Panc1 (cell line): ENCODE measurements around the gene DEPDC4. TPM values are rescaled to one million over a fixed set of nuclear protein-coding genes. Genes with fewer than 3 reads are reported as not detected.
A peak's percentile ranks its signal among the peaks of the same experiment; 100 is the strongest.
"Not testable (repeated sequence)": the region's sequence is repeated elsewhere in the genome, so short reads cannot be mapped to it uniquely, and the experiment has no call there.

Experiments
- ATAC-seq: fragments of 200-7000 bp; cut with Tn5 transposase; 2 replicates; pipeline ENCODE4 v1.9.1; 2020; ENCODE audit warnings: mild to moderate bottlenecking, moderate library complexity
- BruUV-seq: library from RNA; stranded (reverse); fragments of 400-500 nt; replicated peaks from 2 replicates; lab custom pipeline; 2021; lab: Mats Ljungman, UMichigan
- CTCF ChIA-PET: fragments of 300-600 bp; sonication (Branson Sonifier 250); formaldehyde crosslinking; loops from one replicate; lab custom pipeline; 2022; ENCODE audit warnings: antibody characterized with exemption; lab: Charles Lee
- POLR2A ChIA-PET: fragments of 300-600 bp; sonication (Branson Sonifier 250); formaldehyde crosslinking; loops from one replicate; lab custom pipeline; 2022; ENCODE audit warnings: antibody characterized with exemption; lab: Charles Lee
- DNase-seq: peaks from one replicate; pipeline ENCODE4 v3.0.0-alpha.2; 2010; ENCODE audit warnings: low read depth, low spot score
- H3K27ac ChIP-seq: 2 replicates; pipeline ENCODE4 v1.5.1; 2011; ENCODE audit warnings: mild to moderate bottlenecking, low read length, inconsistent platforms
- H3K27me3 ChIP-seq: fragments of 200-500 bp; sonication (Bioruptor generic); 2 replicates; pipeline ENCODE4 v1.6.0; 2014; ENCODE audit warnings: low read length, inconsistent platforms; ENCODE audit not compliant: control insufficient read depth, insufficient read depth
- H3K36me3 ChIP-seq: fragments of 200-500 bp; sonication (Bioruptor generic); 2 replicates; pipeline ENCODE4 v1.5.1; 2014; ENCODE audit warnings: inconsistent platforms, mild to moderate bottlenecking, low read length, moderate library complexity; ENCODE audit not compliant: control insufficient read depth, insufficient read depth
- H3K4me1 ChIP-seq: 2 replicates; pipeline ENCODE4 v1.5.1; 2011; ENCODE audit warnings: inconsistent platforms, mild to moderate bottlenecking, low read length, moderate library complexity; ENCODE audit not compliant: control insufficient read depth, insufficient read depth
- H3K4me3 ChIP-seq, 2 experiments: 2 replicates each; pipeline ENCODE4 v1.5.1; 2011 to 2012; ENCODE audit warnings: low read depth in 2 of 2, low read length in 2 of 2, mild to moderate bottlenecking in 2 of 2, inconsistent platforms in 1 of 2, moderate library complexity in 1 of 2
- H3K9me3 ChIP-seq: fragments of 200-500 bp; sonication (Bioruptor generic); 2 replicates; pipeline ENCODE4 v1.5.1; 2014; ENCODE audit warnings: low read depth, mild to moderate bottlenecking, inconsistent platforms, low read length, moderate library complexity; ENCODE audit not compliant: control insufficient read depth, insufficient read depth
- CTCF ChIP-seq: fragments of 450-650 bp; IDR thresholded peaks from 2 replicates; pipeline ENCODE4 v1.5.1; 2017; ENCODE audit warnings: mild to moderate bottlenecking
- POLR2AphosphoS5 ChIP-seq: IDR thresholded peaks from 2 replicates; pipeline ENCODE4 v1.6.1; 2012; ENCODE audit warnings: mild to moderate bottlenecking, low read depth, low read length, moderate library complexity
- REST ChIP-seq, 2 experiments: IDR thresholded peaks; 2 replicates each; pipeline ENCODE4 v1.6.1; 2011 to 2012; ENCODE audit warnings: low read depth in 2 of 2, control low read depth in 1 of 2, low read length in 1 of 2, mild to moderate bottlenecking in 1 of 2, moderate library complexity in 1 of 2; ENCODE audit not compliant: insufficient read depth in 1 of 2
- SIN3A ChIP-seq: IDR thresholded peaks from 2 replicates; pipeline ENCODE4 v1.6.1; 2012; ENCODE audit warnings: low read depth, mild to moderate bottlenecking, low read length, moderate library complexity, borderline replicate concordance; ENCODE audit not compliant: insufficient read depth
- TCF7L2 ChIP-seq: IDR thresholded peaks from 2 replicates; pipeline ENCODE4 v1.6.1; 2011; ENCODE audit warnings: mild to moderate bottlenecking, low read depth, low read length, inconsistent platforms
- in situ Hi-C: cut with HindIII; loops from 2 replicates; pipeline ENCODE4 v1.10.0; 2016; ENCODE audit warnings: low sequenced_read_pairs, low pct_unique_long_range_greater_than_20kb
- intact Hi-C: fragments of 100-400 bp; cut with micrococcal nuclease; formaldehyde crosslinking; loops from one replicate; pipeline ENCODE4 v1.10.0; 2022; ENCODE audit not compliant: unreplicated experiment
- total RNA-seq: library from RNA; stranded (reverse); gene quantifications from one replicate; pipeline ENCODE4 v1.2.1, GENCODE V29; 2021; ENCODE audit not compliant: unreplicated experiment

The DEPDC4 gene
- total RNA-seq, 1 experiment from 2014 or later = 2.6 TPM

DNA sequence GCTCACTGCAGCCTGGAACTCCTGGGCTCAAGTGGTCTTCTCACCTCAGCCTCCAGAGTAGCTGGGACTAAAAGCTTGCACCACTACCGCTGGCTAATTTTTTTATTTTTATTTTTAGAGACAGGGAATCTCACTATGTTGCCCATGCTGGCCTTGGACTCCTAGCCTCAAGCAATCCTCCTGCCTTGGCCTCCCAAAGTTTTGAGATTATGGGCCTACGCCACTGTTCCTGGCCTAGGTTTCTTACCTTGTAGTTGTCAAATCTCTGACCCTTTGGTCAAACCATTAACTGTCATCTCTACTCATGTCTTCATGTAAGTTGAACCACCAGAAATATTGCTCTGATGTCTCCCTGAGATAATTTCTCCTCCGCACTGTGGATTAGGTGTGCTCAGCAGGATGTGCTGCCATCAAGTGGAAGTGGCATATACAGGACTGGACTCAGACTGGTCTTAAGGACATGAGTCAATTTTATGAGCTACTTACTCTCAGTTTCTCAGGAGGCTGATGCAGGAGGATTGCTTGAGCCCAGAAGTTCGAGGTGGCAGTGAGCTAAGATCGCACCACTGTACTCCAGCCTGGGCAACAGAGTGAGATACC, 37.7 kb downstream of the DEPDC4 start:
- no TSS peak for BruUV-seq
- Histone ChIP-seq H3K9me3 (no peaks in the 10 kb centered on the region), H3K4me1 (peaks cover 4% of the 10 kb centered on the region), H3K27ac (no peak overlapping the region), H3K27me3 (no peaks in the 10 kb centered on the region), H3K4me3 (no peak overlapping the region), H3K36me3 (no peaks in the 10 kb centered on the region)
- ATAC-seq = peak; percentile 84
- TF ChIP-seq CTCF (peak; percentile 59), POLR2AphosphoS5 (no peak), SIN3A (no peak), TCF7L2 (no peak)
- ChIA-PET POLR2A (interaction anchor here (0.6 to 1.2 kb wide), 3 partner anchors 38 to 93 kb away, joined by 11 to 19 read pairs (median 13); partner anchors contain the start of genes DEPDC4 and SCYL2), CTCF (interaction anchor here (0.6 kb wide), 2 partner anchors 57 to 299 kb away, joined by 5 to 11 read pairs; no protein-coding TSS in a partner anchor)
- in situ Hi-C loops = no loop called here
- intact Hi-C loops = no loop called here
- DNase-seq = peak; percentile 7

DNA sequence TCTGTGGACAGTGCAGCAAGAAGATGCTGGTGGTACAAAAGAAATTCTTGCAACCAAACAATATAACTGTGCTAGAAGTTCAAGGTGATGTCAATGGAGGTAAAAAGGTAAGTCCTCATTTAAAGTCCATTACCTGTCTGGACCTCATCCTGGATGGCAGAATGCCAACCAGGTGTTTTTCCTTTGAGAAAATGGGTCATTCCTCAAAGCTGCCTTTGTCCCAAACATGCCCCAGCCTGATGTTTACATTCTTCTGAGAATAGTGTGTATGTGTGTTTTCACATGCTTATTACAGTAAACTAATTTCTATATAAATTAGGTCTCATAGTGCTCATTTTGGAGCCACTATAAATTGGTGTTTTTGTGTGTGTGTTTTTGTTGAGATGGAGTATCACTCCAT, 41.4 kb downstream of the DEPDC4 start:
- BruUV-seq = no TSS peak
- no peaks in the 10 kb centered on the region for H3K27me3 ChIP-seq
- no peaks in the 10 kb centered on the region for H3K9me3 ChIP-seq
- intact Hi-C loops = no loop called here
- H3K4me1 ChIP-seq = no peaks in the 10 kb centered on the region
- TF ChIP-seq POLR2AphosphoS5 (no peak), CTCF (no peak), REST (IDR thresholded peaks at IDR 0.05; ENCODE audit: insufficient read depth in 1 of 2, low read depth in 2 of 2, low read length in 1 of 2) (no peak), TCF7L2 (no peak), SIN3A (no peak)
- H3K4me3 ChIP-seq = no peak overlapping the region
- ATAC-seq (no peak), DNase-seq (no peak)
- H3K36me3 ChIP-seq = no peaks in the 10 kb centered on the region
- no peak overlapping the region for H3K27ac ChIP-seq
- in situ Hi-C loops = no loop called here
- POLR2A ChIA-PET = no interaction called here
- CTCF ChIA-PET = no interaction called here

- H3K4me1 ChIP-seq, H3K27ac ChIP-seq, CTCF ChIA-PET, DNase-seq, BruUV-seq, ATAC-seq, POLR2A ChIA-PET, H3K27me3 ChIP-seq, H3K9me3 ChIP-seq, in situ Hi-C loops, intact Hi-C loops, H3K4me3 ChIP-seq: not testable (repeated sequence)
- peaks cover 12% of the 10 kb centered on the region for H3K36me3 ChIP-seq
These were observed 44.7 kb downstream of the DEPDC4 start for GRCh38 chr12:100222173-100222572.
